DMS 273 (cell line): ENCODE results near the gene IGF2BP1.
"Not testable (repeated sequence)": the region's sequence is repeated elsewhere in the genome, so short reads cannot be mapped to it uniquely, and the experiment has no call there.

ENCODE experiments used
- DNase-seq: peaks from one replicate; lab custom pipeline; 2025; ENCODE audit not compliant: unreplicated experiment; lab: John Stamatoyannopoulos, UW

IGF2BP1 gene

DNA sequence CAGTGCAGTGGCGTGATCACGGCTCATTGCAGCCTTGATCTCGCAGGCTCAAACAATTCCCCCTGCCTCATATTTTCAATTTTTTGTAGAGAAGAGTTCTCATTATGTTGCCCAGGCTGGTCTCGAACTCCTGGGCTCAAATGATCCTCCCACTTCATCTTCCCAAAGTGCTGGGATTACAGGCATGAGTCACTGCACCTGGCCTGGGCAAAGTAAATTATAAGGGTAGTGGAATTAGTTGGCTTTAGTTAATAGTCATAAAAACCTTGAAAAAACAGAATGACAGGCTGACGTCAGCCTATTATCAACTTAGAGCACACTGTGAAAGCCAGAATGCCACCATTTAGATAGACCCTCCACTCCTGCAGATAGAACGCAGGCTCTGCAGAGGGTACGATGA, 91.9 kb downstream of the IGF2BP1 start:
- DNase-seq = no peak

DNA sequence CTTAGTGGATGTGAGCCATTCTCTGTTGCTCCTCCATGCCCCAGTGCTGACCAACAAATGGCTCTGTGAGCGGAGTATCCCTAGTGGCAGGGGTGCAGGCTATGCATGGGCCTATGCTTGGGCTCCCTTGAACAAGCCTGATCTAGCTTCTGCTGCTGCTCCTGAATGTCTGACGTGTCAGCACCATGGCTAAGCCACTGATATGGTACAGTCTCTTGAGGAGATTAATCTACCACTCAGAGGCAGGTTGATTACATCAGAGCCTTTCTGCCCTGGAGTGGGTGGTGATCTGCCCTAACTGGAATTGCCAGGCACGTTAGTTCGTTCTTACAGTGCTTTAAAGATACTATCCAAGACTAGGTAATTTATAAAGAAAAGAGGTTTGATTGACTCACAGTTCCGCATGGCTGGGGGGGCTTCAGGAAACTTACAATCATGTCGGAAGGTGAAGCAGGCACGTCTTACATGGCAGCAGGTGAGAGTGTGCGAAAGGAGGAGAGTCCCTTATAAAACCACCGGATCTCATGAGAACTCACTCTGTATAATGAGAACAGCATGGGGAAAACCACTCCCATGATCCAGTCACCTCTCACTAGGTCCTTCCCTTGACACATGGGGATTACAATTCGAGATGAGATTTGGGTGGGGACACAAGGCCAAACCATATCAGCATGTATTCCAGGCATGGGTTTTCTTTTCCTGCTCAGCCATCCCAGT, 93.9 kb downstream of the IGF2BP1 start:
- DNase-seq = no peak

DNA sequence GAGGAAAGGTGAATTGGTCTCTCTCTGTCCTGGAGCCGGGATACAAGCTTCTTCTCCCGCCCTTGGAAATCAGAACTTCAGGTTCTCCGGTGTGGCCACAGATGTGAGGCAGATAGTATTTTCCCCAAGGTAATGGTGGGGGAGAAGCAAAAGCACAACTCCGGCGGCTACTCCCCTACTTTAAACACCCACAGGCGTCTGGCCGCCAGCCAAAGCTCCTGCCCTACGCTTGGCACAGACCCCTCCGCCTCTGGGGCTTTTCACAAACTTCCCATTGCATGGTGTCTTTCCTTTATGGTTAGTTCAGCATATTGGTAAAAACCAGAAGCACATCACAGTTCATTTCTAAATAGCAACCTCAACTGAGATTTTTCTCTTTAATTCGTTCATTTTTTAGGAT, 95.9 kb downstream of the IGF2BP1 start:
- no peak for DNase-seq

DNA sequence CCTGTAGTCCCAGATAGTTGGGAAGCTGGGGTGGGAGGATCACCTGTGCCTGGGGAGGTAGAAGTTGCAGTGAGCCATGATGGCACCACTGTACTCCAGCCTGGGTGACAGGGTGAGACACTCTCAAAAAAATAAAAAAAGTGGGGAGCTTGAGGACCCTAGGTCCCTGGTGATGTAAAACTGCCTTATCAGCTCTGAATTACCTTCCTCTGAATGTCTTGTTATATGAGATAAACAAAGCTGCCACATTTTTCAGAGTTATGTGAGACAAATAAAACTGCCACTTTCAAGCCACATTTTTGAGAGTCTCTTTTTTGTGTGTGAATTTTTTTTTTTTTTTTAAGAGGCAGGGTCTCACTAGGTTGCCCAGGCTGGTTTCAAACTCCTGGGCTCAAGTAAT, 103.4 kb downstream of the IGF2BP1 start:
- no peak for DNase-seq

DNA sequence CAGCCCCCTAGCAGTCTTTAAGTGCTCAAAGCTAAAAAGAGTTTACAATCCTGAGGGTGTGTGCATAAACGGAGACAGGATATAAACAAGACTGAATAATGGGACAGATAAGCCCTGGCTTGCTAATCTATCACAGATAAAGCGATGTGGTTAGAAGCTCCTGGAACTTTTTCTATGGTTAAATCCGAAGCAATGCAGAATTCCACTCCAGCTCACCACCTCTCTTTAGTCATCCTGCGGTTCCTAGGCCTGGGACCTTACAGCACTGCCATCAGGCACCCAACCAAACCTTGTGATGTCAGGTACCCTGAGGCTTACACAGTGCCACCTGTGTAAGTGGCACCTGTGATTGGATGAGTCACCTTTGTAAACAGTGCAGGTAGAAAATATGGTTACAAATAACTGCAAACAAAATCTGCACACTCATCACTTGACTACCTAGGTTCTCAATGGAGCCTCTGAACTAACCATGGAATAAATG, 103.9 kb downstream of the IGF2BP1 start:
- DNase-seq = no peak

DNA sequence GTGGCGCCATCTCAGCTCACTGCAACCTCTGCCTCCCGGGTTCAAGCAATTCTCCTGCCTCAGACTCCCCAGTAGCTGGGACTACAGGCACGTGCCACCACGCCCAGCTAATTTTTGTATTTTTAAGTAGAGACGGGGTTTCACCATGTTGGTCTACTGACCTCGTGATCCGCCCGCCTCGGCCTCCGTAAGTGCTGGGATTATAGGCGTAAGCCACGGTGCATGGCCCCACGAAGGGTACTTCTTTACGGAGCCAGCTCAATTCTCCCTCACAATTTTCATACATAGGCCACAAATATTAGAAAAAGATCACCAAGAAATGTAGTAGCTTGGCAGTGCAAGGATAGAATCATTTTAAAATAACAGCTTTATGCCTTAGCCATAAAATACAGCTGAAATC, 106.2 kb downstream of the IGF2BP1 start:
- not testable (repeated sequence) for DNase-seq

DNA sequence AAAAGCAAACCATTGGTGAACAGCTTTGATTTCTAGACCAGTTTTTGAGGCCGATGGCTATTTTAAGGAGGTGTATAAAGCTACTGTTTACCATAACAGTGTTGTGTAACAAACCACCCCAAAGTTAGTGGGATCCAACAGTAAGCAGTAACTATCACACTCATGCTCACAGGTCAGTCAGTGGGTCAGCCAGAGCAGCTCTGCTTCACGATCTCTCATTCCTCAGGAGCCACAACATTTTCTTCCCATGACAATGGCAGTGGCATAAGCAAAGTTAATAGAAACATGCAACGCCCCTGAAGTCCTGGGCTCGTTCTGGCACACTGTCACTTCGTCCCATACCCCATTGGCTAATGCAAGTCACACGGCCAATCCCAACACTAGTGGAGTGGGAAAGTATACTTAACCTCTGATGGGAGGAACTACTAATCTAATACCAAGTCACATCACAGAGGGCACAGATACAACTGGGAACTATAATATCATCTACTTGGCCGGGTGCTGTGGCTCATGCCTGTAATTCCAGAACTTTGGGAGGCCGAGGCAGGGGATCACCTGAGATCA, 107.4 kb downstream of the IGF2BP1 start:
- DNase-seq = no peak
